Fibroblast of skin of right quadriceps (primary cell): ENCODE results near the gene PLPP6.
A peak's percentile ranks its signal among the peaks of the same experiment; 100 is the strongest.

ENCODE experiments used
- DNase-seq: peaks from one replicate; pipeline ENCODE4 v3.0.0-alpha.2; 2013

Gene PLPP6

DNA sequence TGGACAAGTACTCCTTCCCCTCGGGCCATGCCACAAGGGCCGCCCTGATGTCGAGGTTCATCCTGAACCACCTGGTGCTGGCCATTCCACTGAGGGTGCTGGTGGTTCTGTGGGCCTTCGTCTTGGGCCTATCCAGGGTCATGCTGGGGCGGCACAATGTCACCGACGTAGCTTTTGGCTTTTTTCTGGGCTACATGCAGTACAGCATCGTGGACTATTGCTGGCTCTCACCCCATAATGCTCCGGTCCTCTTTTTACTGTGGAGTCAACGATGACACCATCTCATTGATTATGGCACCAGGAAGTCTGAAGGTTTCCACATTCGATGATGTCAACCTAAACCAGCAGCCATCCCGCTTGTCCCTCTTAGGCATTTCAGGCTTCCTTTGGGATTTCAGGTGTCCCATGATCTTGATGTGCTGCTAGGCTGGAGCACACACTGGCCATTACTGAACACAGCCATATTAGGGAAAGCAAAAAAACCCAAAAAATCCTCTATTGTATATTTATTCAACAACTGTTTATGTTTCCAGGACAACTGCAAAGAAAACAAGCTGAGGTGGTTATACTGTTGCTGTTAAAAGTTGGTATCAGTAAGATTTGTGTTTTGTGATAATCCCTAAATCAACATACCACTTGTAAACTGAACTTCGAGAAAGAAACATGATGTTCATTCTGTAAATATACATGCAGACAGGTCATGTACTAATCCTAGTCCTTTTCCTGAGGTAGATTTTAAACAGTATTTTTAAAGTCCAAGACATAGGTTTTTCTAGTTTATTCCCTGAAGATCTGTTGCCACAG lies 1.1 kb downstream of the PLPP6 start:
- no peak for DNase-seq

DNA sequence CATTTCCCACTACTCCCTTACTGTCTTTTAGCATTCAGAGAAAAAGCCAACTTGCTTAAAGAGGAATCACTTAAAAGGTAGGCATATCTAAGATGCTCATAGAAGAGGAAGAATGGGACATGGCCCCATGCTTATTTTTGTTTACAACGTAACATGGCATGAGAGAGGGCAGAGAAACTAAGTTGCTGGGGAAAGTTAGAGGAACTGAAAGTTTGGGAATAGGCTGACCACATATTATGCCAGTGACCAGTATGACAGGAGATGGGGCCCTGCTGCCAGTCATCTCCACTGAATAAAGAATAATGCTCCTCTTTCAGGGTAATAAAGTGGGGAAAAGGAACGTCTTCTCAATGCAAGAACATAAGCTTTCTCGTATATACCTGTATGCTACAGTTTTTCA lies 1.9 kb downstream of the PLPP6 start:
- no peak for DNase-seq

DNA sequence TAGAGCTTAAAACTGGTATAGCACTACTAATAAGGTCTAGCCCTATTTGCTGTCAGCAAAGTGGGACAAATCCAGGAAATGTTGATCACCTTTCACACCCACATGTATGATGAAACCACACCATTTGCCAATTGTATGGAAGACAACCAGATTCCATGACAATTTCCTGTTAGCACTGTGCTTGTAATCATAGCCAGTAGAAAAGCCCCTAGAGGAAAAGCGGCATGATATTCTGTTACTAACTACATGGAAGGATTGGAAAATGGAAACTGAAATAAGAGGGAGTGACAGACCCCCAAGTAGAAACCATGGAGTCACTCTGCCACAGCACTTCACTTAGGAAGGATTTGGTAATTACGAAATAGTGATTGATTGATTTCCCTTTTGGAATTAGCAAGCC lies 3.3 kb downstream of the PLPP6 start:
- DNase-seq: peak; percentile 46

GRCh38 chr9:4666042-4666699 lies 4.1 kb downstream of the PLPP6 start, which contains the start of gene SPATA6L:
TSS of gene SPATA6L (minus strand) at chr9:4666480. CDS start at chr9:4666250, 230 bp downstream.
- peak; percentile 42 for DNase-seq

DNA sequence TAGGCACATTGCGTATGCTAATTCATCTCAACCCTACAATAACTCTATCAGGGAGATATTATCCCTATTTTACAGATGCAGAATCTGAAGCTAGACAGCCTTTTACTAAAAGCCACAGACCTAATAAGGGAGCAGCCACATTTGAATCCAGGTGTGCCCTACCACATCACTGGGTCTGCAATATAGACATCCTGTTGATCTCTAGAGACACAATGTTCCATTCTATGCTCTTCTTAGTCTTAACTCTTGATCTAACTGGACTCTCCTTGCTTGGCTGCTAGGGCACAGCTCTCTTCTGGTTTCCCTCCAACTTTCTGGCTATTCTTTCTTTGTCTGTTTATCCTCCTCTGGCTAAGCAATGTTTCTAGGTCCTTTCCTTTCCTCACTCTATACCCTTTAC lies 5.6 kb downstream of the PLPP6 start:
- no peak for DNase-seq

GRCh38 chr9:4668604-4669003 lies 6.5 kb downstream of the PLPP6 start:
- DNase-seq: no peak

DNA sequence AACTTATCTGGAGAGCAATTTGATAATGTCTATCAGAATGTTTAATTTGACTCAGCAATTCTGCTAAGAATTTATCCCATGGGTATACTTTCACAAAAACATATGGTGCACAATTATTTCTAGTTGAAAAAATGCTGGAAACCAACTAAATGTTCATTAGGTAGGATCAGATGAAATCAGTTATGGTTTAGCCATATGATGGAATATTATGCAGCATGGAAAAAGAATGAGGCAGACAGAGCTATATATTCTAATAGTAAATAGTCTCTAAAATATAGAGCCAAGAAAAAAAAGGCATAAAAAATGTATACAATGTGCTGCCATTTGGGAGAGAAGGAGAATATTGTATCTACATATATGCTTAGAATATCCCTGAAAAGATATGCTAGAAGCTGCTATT lies 7.8 kb downstream of the PLPP6 start:
- DNase-seq: no peak

DNA sequence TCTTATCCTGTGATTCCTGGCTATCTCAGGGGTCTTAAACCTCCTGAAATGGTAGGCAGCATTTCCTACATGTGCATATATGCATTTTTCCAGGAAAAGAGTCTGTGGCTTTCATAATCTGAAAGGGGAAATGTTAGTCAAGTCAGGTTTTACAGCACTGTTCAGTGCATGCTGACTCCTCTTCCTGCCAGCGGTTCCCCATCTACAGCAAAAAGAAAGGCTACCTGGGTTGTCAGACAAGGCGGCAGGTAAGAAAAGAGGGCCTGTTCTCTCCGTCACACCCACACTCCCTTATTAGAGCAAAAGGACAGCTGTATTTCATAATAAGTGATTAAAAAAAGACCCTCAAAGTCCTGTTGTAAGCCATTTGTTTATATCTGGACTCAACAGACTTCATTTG lies 8.5 kb downstream of the PLPP6 start:
- DNase-seq: no peak

DNA sequence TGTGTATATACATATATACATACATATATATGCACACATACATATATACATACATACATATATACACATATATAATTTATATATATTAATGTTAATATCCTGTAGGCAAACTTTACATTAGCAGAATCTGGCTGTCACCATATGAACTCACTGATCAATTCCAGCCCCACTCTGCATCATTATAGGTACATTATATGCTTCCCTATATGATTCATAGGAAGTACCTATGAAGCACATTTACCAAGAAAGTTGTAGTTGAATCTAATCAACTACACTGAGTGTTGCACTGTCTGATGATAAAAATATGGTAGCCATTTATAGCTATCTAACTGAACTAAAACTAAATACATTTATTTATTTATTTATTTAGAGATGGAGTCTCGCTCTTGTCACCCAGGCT lies 9.6 kb downstream of the PLPP6 start:
- no peak for DNase-seq

- peak; percentile 95 for DNase-seq
Observed at GRCh38 chr9:4674783-4675182, 12.7 kb downstream of the PLPP6 start.

DNA sequence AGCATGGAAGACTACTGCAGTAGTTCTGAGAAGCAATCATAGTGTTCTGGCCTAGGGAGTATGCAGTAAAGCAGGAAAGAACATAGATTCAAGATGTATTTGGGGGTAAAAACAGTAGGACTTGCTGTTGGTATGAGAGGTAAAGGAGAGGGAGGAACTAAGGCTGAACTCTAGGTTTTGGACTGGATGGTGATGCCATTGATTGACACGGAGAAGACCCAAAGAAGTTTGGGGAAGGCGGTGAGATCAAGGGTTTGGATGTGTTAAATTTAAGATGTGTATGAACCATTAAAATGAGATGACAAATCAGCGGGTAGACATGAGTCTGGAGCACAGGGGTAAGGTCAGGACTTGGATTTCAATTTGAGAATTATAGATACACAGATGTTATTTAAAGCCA lies 15.3 kb downstream of the PLPP6 start:
- DNase-seq: no peak

GRCh38 chr9:4678679-4679267 lies 16.7 kb downstream of the PLPP6 start:
- DNase-seq: peak; percentile 38

DNA sequence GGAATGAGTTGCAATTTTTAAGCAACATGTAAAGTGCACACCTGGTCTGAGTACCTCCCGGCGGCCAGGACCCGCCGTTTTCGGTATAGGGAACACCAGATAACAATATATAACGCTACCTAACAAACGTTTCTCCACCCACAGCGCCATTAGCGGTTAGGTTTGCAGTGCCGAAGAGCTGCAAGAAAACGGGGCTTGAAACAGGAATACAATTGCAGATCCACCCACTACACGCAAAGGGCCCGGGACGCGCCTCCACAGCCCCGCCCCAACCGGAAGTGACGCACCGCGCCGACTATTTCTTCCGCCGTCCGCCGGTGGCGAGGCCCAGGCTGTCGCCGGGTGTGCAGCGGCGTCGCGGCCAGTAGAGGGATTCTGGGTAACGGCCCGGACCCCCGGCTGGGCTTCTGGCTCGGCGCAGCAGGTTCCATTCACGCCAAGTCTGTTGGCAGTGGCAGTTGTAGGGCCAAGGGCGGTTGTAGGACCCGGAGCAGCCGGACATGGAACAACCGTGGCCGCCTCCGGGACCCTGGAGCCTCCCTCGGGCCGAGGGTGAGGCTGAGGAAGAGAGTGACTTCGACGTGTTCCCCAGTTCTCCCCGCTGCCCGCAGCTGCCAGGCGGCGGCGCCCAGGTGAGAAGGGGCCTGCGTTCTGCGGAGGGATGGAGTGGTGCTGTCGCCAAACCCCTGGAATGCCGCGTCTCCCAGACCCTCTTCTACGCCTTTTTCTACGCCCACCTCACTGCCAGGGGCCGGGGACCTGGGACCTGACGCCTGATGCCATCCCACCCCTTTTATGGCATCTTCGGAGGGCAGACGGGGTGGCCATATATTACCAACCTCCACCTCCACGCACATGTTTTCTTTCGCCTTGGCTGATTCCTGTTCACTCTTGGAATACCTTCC lies 17.4 kb downstream of the PLPP6 start, which contains the start of gene CDC37L1:
CDC37L1 (plus strand) TSS at position 302 of the 905 bp plus-strand sequence; CDS start at position 501, 199 bp downstream.
- peak; percentile 96 for DNase-seq

DNA sequence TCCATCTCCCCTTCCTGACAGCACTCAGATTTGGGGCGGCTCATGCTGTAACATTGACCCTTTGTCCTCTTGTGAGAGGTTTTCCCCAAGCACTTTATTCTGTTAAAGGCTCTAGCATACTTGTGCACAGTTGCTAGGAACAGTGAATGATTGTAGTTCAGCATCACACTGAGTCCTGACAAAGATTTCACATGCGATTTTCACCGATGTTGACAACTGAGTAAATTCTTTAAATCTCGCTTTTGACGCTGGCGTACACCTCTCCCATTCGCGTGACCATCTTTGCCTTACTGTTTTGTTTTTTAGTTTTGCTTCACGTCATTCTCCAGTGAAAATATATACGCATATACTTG lies 18.1 kb downstream of the PLPP6 start:
- DNase-seq: no peak

DNA sequence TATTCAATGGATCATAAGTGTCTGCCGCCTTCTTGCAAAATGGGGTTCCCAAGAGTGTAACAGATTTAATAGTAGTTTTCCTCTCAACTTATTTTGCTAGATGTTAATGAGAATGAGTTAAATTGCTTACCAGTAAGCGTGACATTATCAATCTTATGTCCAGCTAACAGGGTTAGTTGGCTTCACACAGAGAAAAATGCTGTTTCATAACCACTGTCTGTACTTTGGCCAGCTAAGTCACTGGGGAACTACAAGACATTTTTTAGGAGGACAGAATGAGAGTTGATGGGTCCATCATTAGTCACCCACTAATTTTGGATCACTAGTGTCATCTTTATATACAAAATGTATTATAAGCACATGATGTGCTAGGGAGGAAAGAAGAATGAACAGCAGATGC lies 18.7 kb downstream of the PLPP6 start:
- DNase-seq: peak; percentile 27

GRCh38 chr9:4684820-4685219 lies 22.7 kb downstream of the PLPP6 start:
- DNase-seq: no peak

- no peak for DNase-seq
Observed at GRCh38 chr9:4686112-4686511, 24.0 kb downstream of the PLPP6 start.

- DNase-seq: no peak
Observed at GRCh38 chr9:4686584-4686983, 24.5 kb downstream of the PLPP6 start.

- DNase-seq: no peak
Observed at GRCh38 chr9:4689021-4689420, 26.9 kb downstream of the PLPP6 start.

GRCh38 chr9:4689687-4690104 lies 27.6 kb downstream of the PLPP6 start:
- DNase-seq: no peak

DNA sequence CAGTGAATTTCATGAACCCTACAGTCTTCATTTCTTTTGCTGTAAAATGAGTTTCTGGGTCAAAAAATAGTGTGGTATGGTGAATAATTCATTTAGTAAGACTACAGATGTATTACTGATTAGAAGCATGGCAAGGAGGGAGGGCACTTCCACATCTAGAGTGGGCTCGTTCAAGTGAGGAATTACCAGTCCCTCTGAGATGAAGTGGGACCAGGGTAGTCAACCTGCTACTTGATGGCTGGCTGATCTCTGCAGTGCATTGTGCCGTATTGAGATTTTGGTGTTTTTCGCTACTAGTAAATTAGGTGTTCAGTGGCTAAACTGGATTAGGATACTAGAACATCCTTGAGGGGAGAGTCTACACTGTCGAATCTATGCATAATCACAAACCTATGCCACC lies 28.1 kb downstream of the PLPP6 start:
- DNase-seq: no peak

DNA sequence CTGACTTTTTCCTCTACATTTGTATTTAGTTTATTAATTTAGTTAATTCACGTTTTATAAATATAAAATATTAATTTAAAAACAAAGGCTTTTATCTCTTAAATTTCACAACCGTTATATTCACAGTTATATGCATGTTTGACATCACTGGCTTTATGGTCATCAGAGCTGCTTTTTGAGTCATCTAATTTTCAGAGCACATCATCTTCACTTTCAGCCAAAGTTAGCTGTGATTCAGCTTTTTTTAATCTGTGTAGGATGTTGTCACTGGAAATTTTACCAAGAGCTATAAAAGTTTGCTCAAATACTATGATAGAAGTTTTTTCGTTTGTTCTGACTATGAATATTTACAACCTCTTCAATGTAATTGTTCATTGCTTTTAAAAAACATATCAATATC lies 29.7 kb downstream of the PLPP6 start:
- DNase-seq: peak; percentile 56

- DNase-seq: no peak
Observed at GRCh38 chr9:4700091-4700490, 38.0 kb downstream of the PLPP6 start.
